GM18951 (cell line): ENCODE measurements around the gene SLC24A4.
"Not testable (repeated sequence)": the region's sequence is repeated elsewhere in the genome, so short reads cannot be mapped to it uniquely, and the experiment has no call there.

ENCODE experiments used
- POLR2A ChIP-seq: IDR thresholded peaks from 4 replicates; pipeline ENCODE4 v1.6.1; 2011; ENCODE audit warnings: mild to moderate bottlenecking; ENCODE audit not compliant: insufficient read length, insufficient read depth; ENCODE audit errors: extremely low read depth
- in situ Hi-C: fragments of 300-500 bp; cut with MboI; formaldehyde crosslinking; loops from one replicate; pipeline ENCODE4 v1.12.0; 2022; ENCODE audit warnings: low sequenced_read_pairs, mixed read lengths, inconsistent platforms; ENCODE audit not compliant: unreplicated experiment

SLC24A4 gene

GRCh38 chr14:92397150-92397952 is 74.4 kb downstream of the SLC24A4 start:
- TF ChIP-seq POLR2A, result no peak
- in situ Hi-C loops, result no loop called here

GRCh38 chr14:92397953-92398564 is 75.1 kb downstream of the SLC24A4 start:
- in situ Hi-C loops, result no loop called here
- no peak for TF ChIP-seq POLR2A

- in situ Hi-C loops, result no loop called here
- TF ChIP-seq POLR2A, result no peak
These were observed 76.1 kb downstream of the SLC24A4 start for GRCh38 chr14:92398888-92399636.

- in situ Hi-C loops, result no loop called here
- no peak for TF ChIP-seq POLR2A
These were observed 77.8 kb downstream of the SLC24A4 start for GRCh38 chr14:92400579-92401444.

- no peak for TF ChIP-seq POLR2A
- in situ Hi-C loops, result no loop called here
These were observed 78.6 kb downstream of the SLC24A4 start for GRCh38 chr14:92401561-92401960.

GRCh38 chr14:92402500-92402899 is 79.5 kb downstream of the SLC24A4 start:
- in situ Hi-C loops, result not testable (repeated sequence)

- in situ Hi-C loops, result no loop called here
These were observed 81.1 kb downstream of the SLC24A4 start for GRCh38 chr14:92404018-92404417.

GRCh38 chr14:92404421-92404820 is 81.5 kb downstream of the SLC24A4 start:
- in situ Hi-C loops, result no loop called here
- no peak for TF ChIP-seq POLR2A

More at GRCh38 chr14:92404018-92404417, 81.1 kb downstream of the SLC24A4 start:
- no peak for TF ChIP-seq POLR2A

GRCh38 chr14:92404938-92405337 is 82.0 kb downstream of the SLC24A4 start:
- in situ Hi-C loops, result no loop called here
- TF ChIP-seq POLR2A, result no peak

- in situ Hi-C loops, result no loop called here
- no peak for TF ChIP-seq POLR2A
These were observed 84.4 kb downstream of the SLC24A4 start for GRCh38 chr14:92407410-92407809.

- in situ Hi-C loops, result no loop called here
- TF ChIP-seq POLR2A, result no peak
These were observed 86.1 kb downstream of the SLC24A4 start for GRCh38 chr14:92409043-92409442.

GRCh38 chr14:92411135-92411534 is 88.2 kb downstream of the SLC24A4 start:
- TF ChIP-seq POLR2A, result no peak
- in situ Hi-C loops, result no loop called here

GRCh38 chr14:92411941-92412340 is 89.0 kb downstream of the SLC24A4 start:
- TF ChIP-seq POLR2A, result no peak
- in situ Hi-C loops, result no loop called here
